ENCODE data around the gene TRIM16.
"Not testable (repeated sequence)": the region's sequence is repeated elsewhere in the genome, so short reads cannot be mapped to it uniquely, and the experiment has no call there.

TRIM16 gene

GRCh38 chr17:15616828-15617227, 67.3 kb downstream of the TRIM16 start:
- not testable (repeated sequence) for DNase-seq (ENCODE audit: low spot score)

- not testable (repeated sequence) for DNase-seq (ENCODE audit: low spot score)
These were observed 68.3 kb downstream of the TRIM16 start for GRCh38 chr17:15615850-15616249.

GRCh38 chr17:15613111-15613510, 71.0 kb downstream of the TRIM16 start:
- not testable (repeated sequence) for DNase-seq (ENCODE audit: low spot score)

GRCh38 chr17:15592960-15593359, 91.2 kb downstream of the TRIM16 start:
- DNase-seq (ENCODE audit: low spot score), result not testable (repeated sequence)

GRCh38 chr17:15591986-15592385, 92.1 kb downstream of the TRIM16 start:
- DNase-seq (ENCODE audit: low spot score), result not testable (repeated sequence)

GRCh38 chr17:15590844-15591243, 93.3 kb downstream of the TRIM16 start:
- not testable (repeated sequence) for DNase-seq (ENCODE audit: low spot score)

- not testable (repeated sequence) for DNase-seq (ENCODE audit: low spot score)
These were observed 94.3 kb downstream of the TRIM16 start for GRCh38 chr17:15589544-15590536.

- DNase-seq (ENCODE audit: low spot score), result not testable (repeated sequence)
These were observed 96.1 kb downstream of the TRIM16 start for GRCh38 chr17:15588017-15588416.

GRCh38 chr17:15583313-15583712, 100.8 kb downstream of the TRIM16 start:
- DNase-seq (ENCODE audit: low spot score), result not testable (repeated sequence)

- not testable (repeated sequence) for DNase-seq (ENCODE audit: low spot score)
These were observed 102.6 kb downstream of the TRIM16 start for GRCh38 chr17:15581462-15581861.
